Liver (tissue), 9 donors: ENCODE data around the gene MANBA. TPM values are rescaled to one million over a fixed set of nuclear protein-coding genes. Genes with fewer than 3 reads are reported as not detected.

ENCODE experiments used
- DNase-seq: peaks from one replicate; pipeline ENCODE4 v3.0.0-alpha.2; 2017; ENCODE audit warnings: low spot score
- H3K27ac ChIP-seq, 2 donors: one replicate each; pipeline ENCODE4 v1.7.0; 2013; ENCODE audit warnings: inconsistent platforms in 2 of 2, low read length in 2 of 2, control low read depth in 1 of 2, low read depth in 1 of 2, mild to moderate bottlenecking in 1 of 2
- H3K27me3 ChIP-seq, 4 donors: one replicate each; pipeline versions ENCODE4 v1.6.1 to v1.7.0; 2013; ENCODE audit warnings: low read length in 3 of 4, inconsistent platforms in 1 of 4, mild to moderate bottlenecking in 1 of 4, moderate library complexity in 1 of 4; ENCODE audit not compliant: control insufficient read depth in 4 of 4, insufficient read depth in 4 of 4
- H3K36me3 ChIP-seq, 4 donors: one replicate each; pipeline versions ENCODE4 v1.6.1 to v1.7.0; 2013; ENCODE audit warnings: low read length in 3 of 4, mild to moderate bottlenecking in 3 of 4, low read depth in 1 of 4, moderate library complexity in 1 of 4; ENCODE audit not compliant: control insufficient read depth in 4 of 4, insufficient read depth in 3 of 4
- H3K4me1 ChIP-seq, 4 donors: one replicate each; pipeline versions ENCODE4 v1.6.1 to v1.7.0; 2013; ENCODE audit warnings: low read length in 3 of 4, mild to moderate bottlenecking in 3 of 4, moderate library complexity in 1 of 4; ENCODE audit not compliant: control insufficient read depth in 4 of 4, insufficient read depth in 4 of 4
- H3K4me3 ChIP-seq, 3 donors: one replicate each; pipeline versions ENCODE4 v1.6.1 to v1.7.0; 2013; ENCODE audit warnings: low read length in 3 of 3, control low read depth in 1 of 3, low read depth in 1 of 3, mild to moderate bottlenecking in 1 of 3
- H3K9ac ChIP-seq, 2 donors: one replicate each; pipeline ENCODE4 v1.7.0; 2013; ENCODE audit warnings: low read length in 2 of 2, mild to moderate bottlenecking in 2 of 2, moderate library complexity in 2 of 2, control low read depth in 1 of 2, low read depth in 1 of 2
- H3K9me3 ChIP-seq, 4 donors: one replicate each; pipeline versions ENCODE4 v1.6.1 to v1.7.0; 2013; ENCODE audit warnings: low read length in 3 of 4; ENCODE audit not compliant: control insufficient read depth in 4 of 4
- ATF3 ChIP-seq: IDR thresholded peaks from 2 replicates; pipeline ENCODE4 v1.6.1; 2016; ENCODE audit warnings: antibody characterized with exemption
- CTCF ChIP-seq: fragments of 150-350 bp; IDR thresholded peaks from 2 replicates; pipeline ENCODE4 v1.5.1; 2017; ENCODE audit warnings: improper control_type of control experiment, low read depth, low read length; ENCODE audit not compliant: missing input control
- EGR1 ChIP-seq, 2 donors: IDR thresholded peaks; 2 replicates each; pipeline ENCODE4 v1.6.1; 2016 to 2018; ENCODE audit warnings: antibody characterized with exemption in 2 of 2, low read depth in 2 of 2
- FOXA1 ChIP-seq: IDR thresholded peaks from 2 replicates; pipeline ENCODE4 v1.6.1; 2016; ENCODE audit warnings: antibody characterized with exemption
- FOXA2 ChIP-seq: IDR thresholded peaks from 2 replicates; pipeline ENCODE4 v1.6.1; 2016; ENCODE audit warnings: antibody characterized with exemption
- GABPA ChIP-seq, 2 donors: IDR thresholded peaks in 1 of 2; conservative IDR thresholded peaks in 1 of 2; 2 replicates each; pipeline ENCODE4 v1.6.1; 2016; ENCODE audit warnings: antibody characterized with exemption in 2 of 2, mild to moderate bottlenecking in 1 of 2, moderate library complexity in 1 of 2
- HNF4A ChIP-seq, 2 donors: conservative IDR thresholded peaks; 2 replicates each; pipeline ENCODE4 v1.6.1; 2016; ENCODE audit warnings: antibody characterized with exemption in 2 of 2, mild to moderate bottlenecking in 2 of 2
- HNF4G ChIP-seq: IDR thresholded peaks from 2 replicates; pipeline ENCODE4 v1.6.1; 2016; ENCODE audit warnings: antibody characterized with exemption
- JUND ChIP-seq, 2 donors: IDR thresholded peaks; 2 replicates each; pipeline ENCODE4 v1.6.1; 2016; ENCODE audit warnings: antibody characterized with exemption in 2 of 2
- MAX ChIP-seq: IDR thresholded peaks from 2 replicates; pipeline ENCODE4 v1.6.1; 2016; ENCODE audit warnings: antibody characterized with exemption
- NR2F2 ChIP-seq: IDR thresholded peaks from 2 replicates; pipeline ENCODE4 v1.6.1; 2016; ENCODE audit warnings: antibody characterized with exemption
- RAD21 ChIP-seq, 2 donors: IDR thresholded peaks; 2 replicates each; pipeline ENCODE4 v1.6.1; 2016; ENCODE audit warnings: antibody characterized with exemption in 2 of 2, mild to moderate bottlenecking in 2 of 2
- REST ChIP-seq: IDR thresholded peaks from 2 replicates; pipeline ENCODE4 v1.6.1; 2016; ENCODE audit warnings: antibody characterized with exemption, mild to moderate bottlenecking
- RXRA ChIP-seq, 2 donors: IDR thresholded peaks; 2 replicates each; pipeline ENCODE4 v1.6.1; 2017 to 2018; ENCODE audit warnings: antibody characterized with exemption in 2 of 2, mild to moderate bottlenecking in 1 of 2
- SP1 ChIP-seq: IDR thresholded peaks from 2 replicates; pipeline ENCODE4 v1.6.1; 2018; ENCODE audit warnings: antibody characterized with exemption, mild to moderate bottlenecking
- TAF1 ChIP-seq: conservative IDR thresholded peaks from 2 replicates; pipeline ENCODE4 v1.6.1; 2016; ENCODE audit warnings: antibody characterized with exemption, mild to moderate bottlenecking
- YY1 ChIP-seq: IDR thresholded peaks from 2 replicates; pipeline ENCODE4 v1.6.1; 2016; ENCODE audit warnings: antibody characterized with exemption, mild to moderate bottlenecking
- ZBTB33 ChIP-seq: IDR thresholded peaks from 2 replicates; pipeline ENCODE4 v1.6.1; 2016; ENCODE audit warnings: antibody characterized with exemption
- WGBS: extraction: QIAGEN DNeasy Blood & Tissue Kit; methylation state at CpG from one replicate; pipeline ENCODE4 v1.1.7; 2013; 5-methylcytosine and 5-hydroxymethylcytosine counted together
- polyA plus RNA-seq, 2 donors: library from polyadenylated mRNA; stranded (reverse) in 1 of 2; unstranded in 1 of 2; fragments of 200-250 nt in 1 of 2; fragments of >200 nt in 1 of 2; fragmentation: Nextera tagmentation in 1 of 2; extraction: Ambion mirVana in 1 of 2; gene quantifications; one replicate each; pipeline versions ENCODE4 v1.2.1 to v1.2.3, GENCODE V29; 2013 to 2015
- total RNA-seq, 2 donors: library from RNA; depleted of rRNA; stranded (reverse); fragments of >200 nt; gene quantifications; one replicate each; pipeline ENCODE4 v1.2.3, GENCODE V29; 2014
- donor health status: healthy.
- donor health status: healthy.
- donor health status: healthy.
- donor health status: healthy.
- donor health status: healthy.

MANBA gene
- total and polyA plus RNA-seq, 4 donors = 7.1 to 24.2 (median 15.5) TPM

- no peak overlapping the region for H3K4me3 ChIP-seq
- no peaks in the 10 kb centered on the region for H3K36me3 ChIP-seq
- no peak overlapping the region for H3K27ac ChIP-seq
- no peak for TF ChIP-seq TAF1
- no peak for TF ChIP-seq JUND (IDR thresholded peaks at IDR 0.05)
- TF ChIP-seq REST = no peak
- no peak for TF ChIP-seq NR2F2
- no peak for TF ChIP-seq SP1
- TF ChIP-seq HNF4A (conservative IDR thresholded peaks at IDR 0.05) = no peak
- TF ChIP-seq HNF4G = no peak
- TF ChIP-seq ZBTB33 = no peak
- TF ChIP-seq EGR1 (IDR thresholded peaks at IDR 0.05; ENCODE audit: low read depth in 2 of 2) = no peak
- no peak for TF ChIP-seq RXRA (IDR thresholded peaks at IDR 0.05)
- no peak for TF ChIP-seq YY1
- no peak for DNase-seq
- no peak overlapping the region for H3K9ac ChIP-seq
- 86% methylated on average over 5 of the region's 5 CpGs for WGBS
- H3K27me3 ChIP-seq = no peaks in the 10 kb centered on the region
- H3K4me1 ChIP-seq = peaks cover 0 to 17% (median 9%) of the 10 kb centered on the region in 4 donors
- H3K9me3 ChIP-seq = no peaks in the 10 kb centered on the region
Measured at GRCh38 chr4:102623622-102624021, 137.1 kb downstream of the MANBA start.

- Histone ChIP-seq H3K27me3 (no peaks in the 10 kb centered on the region), H3K4me1 (peaks cover 0 to 14% (median 9%) of the 10 kb centered on the region in 4 donors), H3K36me3 (peaks cover 3 to 9% (median 6%) of the 10 kb centered on the region in 4 donors), H3K9ac (no peak overlapping the region), H3K9me3 (no peaks in the 10 kb centered on the region), H3K27ac (peak overlapping the region; percentile 61 to 65), H3K4me3 (peak overlapping the region in 1 of 3 donors; percentile 40)
- WGBS = 41% methylated on average over 8 of the region's 8 CpGs
- DNase-seq = no peak
- TF ChIP-seq EGR1 (IDR thresholded peaks at IDR 0.05; ENCODE audit: low read depth in 2 of 2) (no peak), ATF3 (no peak), GABPA (IDR thresholded peaks at IDR 0.05 in 1 of 2, conservative IDR thresholded peaks at IDR 0.05 in 1 of 2) (no peak), CTCF (peak; percentile 62), SP1 (peak; percentile 96), RAD21 (IDR thresholded peaks at IDR 0.05) (peak; percentile 96 to 98), YY1 (peak; percentile 95), RXRA (IDR thresholded peaks at IDR 0.05) (peak; percentile 48 to 61), FOXA2 (peak; percentile 14), ZBTB33 (peak; percentile 53), NR2F2 (no peak), FOXA1 (no peak), HNF4G (peak; percentile 95), JUND (IDR thresholded peaks at IDR 0.05) (peak; percentile 95 to 97), MAX (peak; percentile 39)
Measured at GRCh38 chr4:102620697-102621497, 139.9 kb downstream of the MANBA start.
